Sigmoid colon (tissue), 7 donors: Measurements from ENCODE around the gene MAP3K8. TPM values are rescaled to one million over a fixed set of nuclear protein-coding genes. Genes with fewer than 3 reads are reported as not detected.

Experiments
- DNase-seq: peaks from one replicate; pipeline ENCODE4 v3.0.0-alpha.2; 2019
- H3K27ac ChIP-seq, 4 donors: fragments of 200-600 bp; sonication (generic); one replicate each; pipeline ENCODE4 v1.5.1; 2016 to 2019; ENCODE audit warnings: mild to moderate bottlenecking in 1 of 4
- H3K27me3 ChIP-seq, 3 donors: fragments of 200-600 bp; sonication (generic); one replicate each; pipeline ENCODE4 v1.5.1; 2019; ENCODE audit warnings: mild to moderate bottlenecking in 1 of 3
- H3K36me3 ChIP-seq, 4 donors: fragments of 200-600 bp; sonication (generic); one replicate each; pipeline ENCODE4 v1.5.1; 2016 to 2019
- H3K4me1 ChIP-seq, 4 donors: fragments of 200-600 bp; sonication (generic); one replicate each; pipeline ENCODE4 v1.5.1; 2017 to 2019
- H3K4me3 ChIP-seq, 4 donors: fragments of 200-600 bp; sonication (generic); one replicate each; pipeline ENCODE4 v1.5.1; 2017 to 2019; ENCODE audit warnings: mild to moderate bottlenecking in 2 of 4, moderate library complexity in 1 of 4
- H3K9me3 ChIP-seq, 4 donors: fragments of 200-600 bp in 3 of 4; sonication (generic) in 3 of 4; one replicate each; pipeline versions ENCODE4 v1.5.1 to v1.6.1; 2013 to 2019
- CTCF ChIP-seq, 4 experiments: fragments of 450-650 bp in 3 of 4; fragments of 200-600 bp in 1 of 4; IDR thresholded peaks; one replicate each; pipeline ENCODE4 v1.5.1; 2016 to 2019; ENCODE audit warnings: antibody characterized with exemption in 4 of 4, mild to moderate bottlenecking in 3 of 4, moderate library complexity in 2 of 4
- EP300 ChIP-seq, 4 donors: sonication (generic); formaldehyde crosslinking; IDR thresholded peaks; one replicate each; pipeline ENCODE4 v1.6.1; 2017; ENCODE audit warnings: antibody characterized with exemption in 4 of 4
- POLR2A ChIP-seq, 2 donors: fragments of 450-650 bp; IDR thresholded peaks; one replicate each; pipeline ENCODE4 v1.6.1; 2016; ENCODE audit warnings: antibody characterized with exemption in 2 of 2, mild to moderate bottlenecking in 2 of 2, moderate library complexity in 2 of 2
- POLR2AphosphoS5 ChIP-seq, 4 donors: sonication (generic); formaldehyde crosslinking; IDR thresholded peaks; one replicate each; pipeline ENCODE4 v1.6.1; 2017; ENCODE audit warnings: antibody characterized with exemption in 4 of 4
- WGBS, 2 donors: extraction: QIAGEN DNeasy Blood & Tissue Kit; methylation state at CpG; one replicate each; pipeline ENCODE4 v1.1.7; 2013; 5-methylcytosine and 5-hydroxymethylcytosine counted together
- intact Hi-C: fragments of 100-400 bp; cut with DNase I; formaldehyde crosslinking; loops from one replicate; pipeline ENCODE4 v1.15.1; 2023
- polyA plus RNA-seq, 3 donors: library from polyadenylated mRNA; stranded (reverse); fragments of 200-250 nt; gene quantifications; one replicate each; pipeline ENCODE4 v1.2.3, GENCODE V29; 2013
- total RNA-seq, 4 donors: library from RNA; depleted of rRNA; stranded (reverse); fragments of >200 nt; gene quantifications; one replicate each; pipeline ENCODE4 v1.1.0, GENCODE V29; 2016
- donor health status: healthy with polysubstance abuse.
- donor health status: Bipolar disorder and iron deficiency.
- donor health status: healthy.

Gene MAP3K8
- total and polyA plus RNA-seq, 7 donors: 6.0 to 66.5 (median 16.9) TPM

GRCh38 chr10:30396698-30397097 is 37.3 kb upstream of the MAP3K8 start:
- DNase-seq: no peak
- Histone ChIP-seq H3K27ac (no peak overlapping the region), H3K4me1 (peaks cover 0 to 7% (median 2%) of the 10 kb centered on the region in 4 donors), H3K4me3 (no peak overlapping the region), H3K36me3 (no peaks in the 10 kb centered on the region), H3K27me3 (no peaks in the 10 kb centered on the region), H3K9me3 (no peaks in the 10 kb centered on the region)
- intact Hi-C loops: no loop called here
- 66 to 81% methylated on average over 2 of the region's 2 CpGs for WGBS, 2 donors
- TF ChIP-seq POLR2A (IDR thresholded peaks at IDR 0.05): no peak
- no peak for TF ChIP-seq EP300 (IDR thresholded peaks at IDR 0.05)
- no peak for TF ChIP-seq POLR2AphosphoS5 (IDR thresholded peaks at IDR 0.05)
- TF ChIP-seq CTCF (IDR thresholded peaks at IDR 0.05): no peak

- H3K27me3 ChIP-seq: no peaks in the 10 kb centered on the region
- no peak for TF ChIP-seq CTCF (IDR thresholded peaks at IDR 0.05)
- TF ChIP-seq EP300 (IDR thresholded peaks at IDR 0.05): no peak
- no peak for TF ChIP-seq POLR2AphosphoS5 (IDR thresholded peaks at IDR 0.05)
- no peak for TF ChIP-seq POLR2A (IDR thresholded peaks at IDR 0.05)
- H3K36me3 ChIP-seq: no peaks in the 10 kb centered on the region
- 43 to 74% methylated on average over 2 of the region's 2 CpGs for WGBS, 2 donors
- H3K27ac ChIP-seq: no peak overlapping the region
- H3K4me1 ChIP-seq: no peaks in the 10 kb centered on the region
- H3K9me3 ChIP-seq: no peaks in the 10 kb centered on the region
- no peak overlapping the region for H3K4me3 ChIP-seq
- intact Hi-C loops: no loop called here
- DNase-seq: no peak
Observed at GRCh38 chr10:30398193-30398592, 35.8 kb upstream of the MAP3K8 start.

GRCh38 chr10:30398788-30399187 is 35.2 kb upstream of the MAP3K8 start:
- no peak overlapping the region for H3K27ac ChIP-seq
- no peak for DNase-seq
- no peak for TF ChIP-seq EP300 (IDR thresholded peaks at IDR 0.05)
- TF ChIP-seq POLR2A (IDR thresholded peaks at IDR 0.05): no peak
- TF ChIP-seq CTCF (IDR thresholded peaks at IDR 0.05): no peak
- TF ChIP-seq POLR2AphosphoS5 (IDR thresholded peaks at IDR 0.05): no peak
- H3K36me3 ChIP-seq: no peaks in the 10 kb centered on the region
- no peak overlapping the region for H3K4me3 ChIP-seq
- no peaks in the 10 kb centered on the region for H3K4me1 ChIP-seq
- intact Hi-C loops: no loop called here
- H3K9me3 ChIP-seq: no peaks in the 10 kb centered on the region
- no peaks in the 10 kb centered on the region for H3K27me3 ChIP-seq
- 50 to 69% methylated on average over 4 of the region's 4 CpGs for WGBS, 2 donors

- 97% methylated on average over 18 of the region's 18 CpGs for WGBS, 2 donors
- no peaks in the 10 kb centered on the region for H3K4me1 ChIP-seq
- no peak for DNase-seq
- H3K4me3 ChIP-seq: no peak overlapping the region
- intact Hi-C loops: no loop called here
- TF ChIP-seq POLR2A (IDR thresholded peaks at IDR 0.05): no peak
- TF ChIP-seq EP300 (IDR thresholded peaks at IDR 0.05): no peak
- no peak for TF ChIP-seq CTCF (IDR thresholded peaks at IDR 0.05)
- TF ChIP-seq POLR2AphosphoS5 (IDR thresholded peaks at IDR 0.05): no peak
- no peak overlapping the region for H3K27ac ChIP-seq
- H3K9me3 ChIP-seq: peaks cover 0 to 4% (median 1%) of the 10 kb centered on the region in 4 donors
- H3K36me3 ChIP-seq: no peaks in the 10 kb centered on the region
- H3K27me3 ChIP-seq: no peaks in the 10 kb centered on the region
Observed at GRCh38 chr10:30403494-30403893, 30.5 kb upstream of the MAP3K8 start.

GRCh38 chr10:30404540-30404939 is 29.4 kb upstream of the MAP3K8 start:
- TF ChIP-seq CTCF (IDR thresholded peaks at IDR 0.05): no peak
- no peak for TF ChIP-seq POLR2AphosphoS5 (IDR thresholded peaks at IDR 0.05)
- TF ChIP-seq POLR2A (IDR thresholded peaks at IDR 0.05): no peak
- TF ChIP-seq EP300 (IDR thresholded peaks at IDR 0.05): no peak
- Histone ChIP-seq H3K4me1 (no peaks in the 10 kb centered on the region), H3K27me3 (no peaks in the 10 kb centered on the region), H3K9me3 (peaks cover 0 to 4% (median 1%) of the 10 kb centered on the region in 4 donors), H3K27ac (no peak overlapping the region), H3K36me3 (no peaks in the 10 kb centered on the region), H3K4me3 (no peak overlapping the region)
- no peak for DNase-seq
- WGBS, 2 donors: 89 to 95% methylated on average over 5 of the region's 5 CpGs
- intact Hi-C loops: no loop called here
